H1 (cell line): Measurements from ENCODE around the gene PGAP2. TPM values are rescaled to one million over a fixed set of nuclear protein-coding genes. Genes with fewer than 3 reads are reported as not detected.

Experiments
- CTCF ChIA-PET: fragments of 300-600 bp; sonication (Branson Sonifier 250); formaldehyde crosslinking; loops from one replicate; lab custom pipeline; 2021; ENCODE audit not compliant: partially characterized antibody; lab: Charles Lee
- POLR2A ChIA-PET: fragments of 300-600 bp; sonication (Branson Sonifier 250); formaldehyde crosslinking; loops from one replicate; lab custom pipeline; 2021; ENCODE audit warnings: inconsistent platforms; ENCODE audit not compliant: partially characterized antibody; lab: Charles Lee
- DNase-seq, 2 experiments: peaks; one replicate each; pipeline versions ENCODE4 v3.0.0 to v3.0.0-alpha.2; 2010 to 2022; ENCODE audit warnings: low spot score in 2 of 2, low read depth in 1 of 2, mixed read lengths in 1 of 2
- FAIRE-seq: peaks from 2 replicates; lab custom pipeline; 2011; peaks lifted over from hg19 to GRCh38; lab: Jason Lieb, UNC
- H2AFZ ChIP-seq: 2 replicates; pipeline ENCODE4 v1.8.1; 2012; ENCODE audit warnings: low read length, inconsistent platforms
- H2AK5ac ChIP-seq: 2 replicates; pipeline ENCODE4 v1.6.1; 2013; ENCODE audit warnings: low read depth, low read length
- H2BK120ac ChIP-seq: replicated peaks from 2 replicates; pipeline ENCODE3; 2013; ENCODE audit warnings: low read depth, low read length, inconsistent platforms
- H2BK12ac ChIP-seq: 2 replicates; pipeline ENCODE4 v1.6.1; 2013; ENCODE audit warnings: low read depth, low read length
- H2BK15ac ChIP-seq: 2 replicates; pipeline ENCODE4 v1.6.1; 2013; ENCODE audit warnings: low read length
- H2BK20ac ChIP-seq: 2 replicates; pipeline ENCODE4 v1.6.1; 2013; ENCODE audit warnings: low read length
- H2BK5ac ChIP-seq: 2 replicates; pipeline ENCODE4 v1.6.1; 2013; ENCODE audit warnings: low read depth, low read length
- H3K14ac ChIP-seq: 2 replicates; pipeline ENCODE4 v1.6.1; 2013; ENCODE audit warnings: inconsistent platforms; ENCODE audit not compliant: insufficient read length
- H3K18ac ChIP-seq: 2 replicates; pipeline ENCODE4 v1.6.1; 2013; ENCODE audit warnings: low read length; ENCODE audit errors: extremely low read depth
- H3K23ac ChIP-seq: 2 replicates; pipeline ENCODE4 v1.6.1; 2013; ENCODE audit warnings: inconsistent platforms; ENCODE audit not compliant: insufficient read length
- H3K23me2 ChIP-seq: 2 replicates; pipeline ENCODE4 v1.6.1; 2013; ENCODE audit warnings: low read depth, low read length
- H3K27ac ChIP-seq: 2 replicates; pipeline ENCODE4 v1.6.1; 2011; ENCODE audit warnings: low read depth, low read length, inconsistent platforms
- H3K27me3 ChIP-seq, 4 experiments: replicated peaks in 1 of 4; 1 replicate in 1 of 4; 2 replicates in 3 of 4; pipeline versions ENCODE4 v1.6.1 to v1.8.1; 2011 to 2013; ENCODE audit warnings: low read length in 3 of 4, mild to moderate bottlenecking in 3 of 4, inconsistent platforms in 2 of 4, mixed read lengths in 2 of 4, moderate library complexity in 1 of 4; ENCODE audit not compliant: control insufficient read depth in 3 of 4, insufficient read depth in 3 of 4; ENCODE audit errors: extremely low read depth in 1 of 4
- H3K36me3 ChIP-seq, 4 experiments: 2 replicates each; pipeline versions ENCODE4 v1.6.1 to v1.8.1; 2011 to 2013; ENCODE audit warnings: mild to moderate bottlenecking in 4 of 4, low read length in 3 of 4, moderate library complexity in 2 of 4, control low read depth in 1 of 4, inconsistent platforms in 1 of 4; ENCODE audit not compliant: insufficient read depth in 4 of 4, control insufficient read depth in 2 of 4
- H3K4ac ChIP-seq: replicated peaks from 2 replicates; pipeline ENCODE3; 2013; ENCODE audit warnings: low read length, low read depth, mixed read lengths, inconsistent platforms; ENCODE audit not compliant: insufficient read length
- H3K4me1 ChIP-seq, 4 experiments: replicated peaks in 1 of 4; 1 replicate in 1 of 4; 2 replicates in 3 of 4; pipeline versions ENCODE4 v1.6.1 to v1.8.1; 2011 to 2013; ENCODE audit warnings: low read length in 3 of 4, inconsistent platforms in 2 of 4, mixed read lengths in 1 of 4; ENCODE audit not compliant: insufficient read depth in 4 of 4, control insufficient read depth in 3 of 4
- H3K4me2 ChIP-seq, 2 experiments: 2 replicates each; pipeline versions ENCODE4 v1.6.1 to v1.8.1; 2011 to 2013; ENCODE audit warnings: low read depth in 2 of 2, low read length in 2 of 2, control low read depth in 1 of 2, inconsistent platforms in 1 of 2, mild to moderate bottlenecking in 1 of 2; ENCODE audit not compliant: insufficient read depth in 1 of 2
- H3K4me3 ChIP-seq, 4 experiments: fragments of 200-600, 300-600 bp in 1 of 4; sonication (generic), shearing (Covaris generic), sonication (Bioruptor Twin) in 1 of 4; 2 replicates each; pipeline versions ENCODE4 v1.5.1 to v1.8.1; 2011 to 2016; ENCODE audit warnings: low read length in 4 of 4, low read depth in 3 of 4, control low read depth in 2 of 4, inconsistent platforms in 2 of 4, mild to moderate bottlenecking in 2 of 4, mixed read lengths in 1 of 4, moderate library complexity in 1 of 4; ENCODE audit not compliant: insufficient read depth in 2 of 4; ENCODE audit errors: extremely low read depth in 1 of 4
- H3K56ac ChIP-seq: replicated peaks from 2 replicates; pipeline ENCODE3; 2013; ENCODE audit warnings: low read depth, mild to moderate bottlenecking, mixed read lengths, low read length, inconsistent platforms; ENCODE audit not compliant: insufficient read length
- H3K79me1 ChIP-seq: 2 replicates; pipeline ENCODE4 v1.6.1; 2013; ENCODE audit warnings: low read depth, low read length, control low read depth
- H3K79me2 ChIP-seq, 2 experiments: 2 replicates each; pipeline versions ENCODE4 v1.6.1 to v1.8.1; 2012 to 2013; ENCODE audit warnings: low read length in 2 of 2, mild to moderate bottlenecking in 2 of 2, inconsistent platforms in 1 of 2; ENCODE audit not compliant: insufficient read depth in 2 of 2, control insufficient read depth in 1 of 2
- H3K9ac ChIP-seq, 4 experiments: replicated peaks in 1 of 4; 1 replicate in 1 of 4; 2 replicates in 3 of 4; pipeline versions ENCODE4 v1.6.1 to v1.8.1; 2011 to 2013; ENCODE audit warnings: low read depth in 3 of 4, low read length in 3 of 4, control low read depth in 2 of 4, mild to moderate bottlenecking in 2 of 4, moderate library complexity in 2 of 4, inconsistent platforms in 1 of 4; ENCODE audit errors: extremely low read depth in 1 of 4
- H3K9me3 ChIP-seq, 2 experiments: 2 replicates each; pipeline versions ENCODE4 v1.6.1 to v1.8.1; 2012 to 2013; ENCODE audit warnings: mild to moderate bottlenecking in 2 of 2, moderate library complexity in 2 of 2, control low read depth in 1 of 2, inconsistent platforms in 1 of 2, low read depth in 1 of 2, low read length in 1 of 2, mixed read lengths in 1 of 2; ENCODE audit not compliant: insufficient read depth in 2 of 2
- H4K20me1 ChIP-seq, 2 experiments: replicated peaks in 1 of 2; 2 replicates each; pipeline versions ENCODE3 to v1.8.1; 2011 to 2013; ENCODE audit warnings: inconsistent platforms in 2 of 2, low read length in 2 of 2, mild to moderate bottlenecking in 1 of 2; ENCODE audit not compliant: insufficient read depth in 2 of 2, control insufficient read depth in 1 of 2
- H4K5ac ChIP-seq: 2 replicates; pipeline ENCODE4 v1.6.1; 2013; ENCODE audit warnings: low read length, low read depth, mixed read lengths, inconsistent platforms; ENCODE audit not compliant: insufficient read length
- H4K8ac ChIP-seq: 2 replicates; pipeline ENCODE4 v1.8.0; 2013; ENCODE audit warnings: mild to moderate bottlenecking, moderate library complexity, low read length, inconsistent platforms; ENCODE audit not compliant: insufficient read depth; ENCODE audit errors: extremely low read depth
- H4K91ac ChIP-seq: replicated peaks from 2 replicates; pipeline ENCODE3; 2013; ENCODE audit warnings: low read length, mixed read lengths, inconsistent platforms; ENCODE audit not compliant: insufficient read length
- CTBP2 ChIP-seq: IDR thresholded peaks from 2 replicates; pipeline ENCODE4 v1.7.0; 2011; ENCODE audit warnings: borderline replicate concordance, mild to moderate bottlenecking, moderate library complexity, mixed read lengths, low read length; ENCODE audit not compliant: insufficient read depth, insufficient read length
- EGR1 ChIP-seq: IDR thresholded peaks from 2 replicates; pipeline ENCODE4 v1.6.1; 2011; ENCODE audit warnings: low read depth, low read length, borderline replicate concordance
- EZH2 ChIP-seq: fragments of 200-600 bp; sonication (generic); IDR thresholded peaks from 2 replicates; pipeline ENCODE4 v1.7.1; 2012; ENCODE audit warnings: low read depth, mild to moderate bottlenecking, moderate library complexity, low read length, inconsistent platforms; ENCODE audit not compliant: severe bottlenecking
- RAD21 ChIP-seq, 2 experiments: IDR thresholded peaks in 1 of 2; conservative IDR thresholded peaks in 1 of 2; 2 replicates each; pipeline ENCODE4 v1.6.1; 2011; ENCODE audit warnings: low read depth in 2 of 2, low read length in 2 of 2, improper control_type of control experiment in 1 of 2, inconsistent platforms in 1 of 2, mild to moderate bottlenecking in 1 of 2, moderate library complexity in 1 of 2
- SRF ChIP-seq: IDR thresholded peaks from 2 replicates; pipeline ENCODE4 v1.6.1; 2011; ENCODE audit warnings: mild to moderate bottlenecking, low read depth, low read length, moderate library complexity
- TAF7 ChIP-seq: optimal IDR thresholded peaks from 2 replicates; pipeline ENCODE3; 2011; ENCODE audit warnings: low read depth, mild to moderate bottlenecking, inconsistent platforms, low read length, moderate library complexity, borderline replicate concordance
- TBP ChIP-seq: IDR thresholded peaks from 2 replicates; pipeline ENCODE4 v1.6.1; 2011; ENCODE audit warnings: low read depth, low read length, improper control_type of control experiment
- WGBS, 2 experiments: shearing (Covaris generic) in 1 of 2; methylation state at CpG; one replicate each; pipeline versions ENCODE4 v1.1.6 to v1.1.7; 2013 to 2015; ENCODE audit warnings: low lambda C conversion rate in 2 of 2, mixed read lengths in 2 of 2, inconsistent platforms in 1 of 2, low coverage in 1 of 2, missing lambda C conversion rate in 1 of 2; ENCODE audit not compliant: insufficient replicate concordance in 2 of 2, insufficient coverage in 1 of 2, insufficient read length in 1 of 2; ENCODE audit errors: extremely low coverage in 1 of 2, missing lambda C conversion rate in 1 of 2; 5-methylcytosine and 5-hydroxymethylcytosine counted together
- polyA plus RNA-seq, 7 experiments: library from polyadenylated mRNA; depleted of rRNA in 3 of 7; stranded (reverse) in 5 of 7; unstranded in 2 of 7; fragments of >200 nt in 5 of 7; fragments of 200-250 nt in 2 of 7; gene quantifications; 1 replicate in 5 of 7; 2 replicates in 1 of 7; 4 replicates in 1 of 7; pipeline versions ENCODE4 v1.2.1 to v1.2.3, GENCODE V29; 2011 to 2013; ENCODE audit warnings: missing spikeins in 2 of 7, mixed read lengths in 2 of 7
- total RNA-seq: library from RNA; stranded (reverse); fragmentation: NEBNext Ultra II Directional; extraction: Animal tissue kit (Norgen Biotek cat#: 25700); gene quantifications from 2 replicates; pipeline ENCODE4 v1.2.1, GENCODE V29; 2021
- TF ChIP-seq, protein P1 (sequence below): IDR thresholded peaks from 2 replicates; pipeline ENCODE4 v1.6.1; 2011; ENCODE audit warnings: low read depth, mild to moderate bottlenecking, low read length; ENCODE audit not compliant: insufficient read depth
- TF ChIP-seq, protein P2 (sequence below), 3 experiments: IDR thresholded peaks; 1 replicate in 2 of 3; 2 replicates in 1 of 3; pipeline versions ENCODE4 v1.5.1 to v1.6.1; 2011; ENCODE audit warnings: low read length in 3 of 3, mild to moderate bottlenecking in 3 of 3, inconsistent platforms in 2 of 3, low read depth in 1 of 3, moderate library complexity in 1 of 3; ENCODE audit not compliant: insufficient read depth in 1 of 3; ENCODE audit errors: control extremely low read depth in 1 of 3

The PGAP2 gene
- total and polyA plus RNA-seq, 2 of the 8 experiments (the other 6 are each of a cell fraction or from before 2014, with no cell fraction given), result 56.5 to 106 TPM

DNA sequence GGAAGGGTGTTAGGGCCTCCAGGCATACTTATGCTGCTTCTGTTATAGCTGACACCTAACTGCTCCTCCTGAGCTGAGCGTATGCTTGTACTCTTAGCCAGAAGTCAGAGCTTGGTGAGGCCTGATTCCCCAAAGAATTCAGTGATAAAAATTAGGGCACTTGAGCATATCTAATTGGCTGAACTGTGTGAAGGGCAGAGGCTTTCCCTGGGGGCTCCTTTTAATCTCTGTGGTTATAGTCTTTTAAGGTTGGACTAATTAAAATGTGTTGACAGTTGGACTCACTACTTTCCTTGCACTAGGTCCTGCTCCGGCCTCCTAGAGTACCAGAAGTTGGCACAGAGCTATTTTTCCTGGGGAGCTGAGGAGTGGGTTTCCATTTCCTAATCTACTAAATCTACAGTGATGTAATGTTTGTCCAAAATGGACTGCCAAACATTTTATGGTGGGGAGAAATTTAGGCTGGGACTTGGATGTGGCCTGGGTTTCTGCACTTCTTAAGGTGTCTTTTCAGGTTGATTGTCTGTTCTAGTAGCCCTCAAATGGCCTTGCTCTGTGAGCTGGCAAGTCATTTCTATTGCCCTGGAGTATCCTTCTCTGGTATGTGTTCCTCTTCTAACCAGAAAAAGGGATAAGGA is 65.5 kb downstream of the PGAP2 start:
- FAIRE-seq (no peak), DNase-seq (no peak)
- no peak overlapping the region for H2BK20ac ChIP-seq
- H3K56ac ChIP-seq, result no peak overlapping the region
- no peak overlapping the region for H3K4ac ChIP-seq
- no peak for TF ChIP-seq EGR1
- TF ChIP-seq SRF, result no peak
- TF ChIP-seq TAF7, result no peak
- TF ChIP-seq TBP, result no peak
- TF ChIP-seq, protein P1, sequence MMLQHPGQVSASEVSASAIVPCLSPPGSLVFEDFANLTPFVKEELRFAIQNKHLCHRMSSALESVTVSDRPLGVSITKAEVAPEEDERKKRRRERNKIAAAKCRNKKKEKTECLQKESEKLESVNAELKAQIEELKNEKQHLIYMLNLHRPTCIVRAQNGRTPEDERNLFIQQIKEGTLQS, result no peak
- TF ChIP-seq EZH2, result no peak
- no peak for TF ChIP-seq CTBP2
- no peak for TF ChIP-seq RAD21 (IDR thresholded peaks at IDR 0.05 in 1 of 2, conservative IDR thresholded peaks at IDR 0.05 in 1 of 2; ENCODE audit: low read depth in 2 of 2, low read length in 2 of 2)
- TF ChIP-seq, protein P2, sequence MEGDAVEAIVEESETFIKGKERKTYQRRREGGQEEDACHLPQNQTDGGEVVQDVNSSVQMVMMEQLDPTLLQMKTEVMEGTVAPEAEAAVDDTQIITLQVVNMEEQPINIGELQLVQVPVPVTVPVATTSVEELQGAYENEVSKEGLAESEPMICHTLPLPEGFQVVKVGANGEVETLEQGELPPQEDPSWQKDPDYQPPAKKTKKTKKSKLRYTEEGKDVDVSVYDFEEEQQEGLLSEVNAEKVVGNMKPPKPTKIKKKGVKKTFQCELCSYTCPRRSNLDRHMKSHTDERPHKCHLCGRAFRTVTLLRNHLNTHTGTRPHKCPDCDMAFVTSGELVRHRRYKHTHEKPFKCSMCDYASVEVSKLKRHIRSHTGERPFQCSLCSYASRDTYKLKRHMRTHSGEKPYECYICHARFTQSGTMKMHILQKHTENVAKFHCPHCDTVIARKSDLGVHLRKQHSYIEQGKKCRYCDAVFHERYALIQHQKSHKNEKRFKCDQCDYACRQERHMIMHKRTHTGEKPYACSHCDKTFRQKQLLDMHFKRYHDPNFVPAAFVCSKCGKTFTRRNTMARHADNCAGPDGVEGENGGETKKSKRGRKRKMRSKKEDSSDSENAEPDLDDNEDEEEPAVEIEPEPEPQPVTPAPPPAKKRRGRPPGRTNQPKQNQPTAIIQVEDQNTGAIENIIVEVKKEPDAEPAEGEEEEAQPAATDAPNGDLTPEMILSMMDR (IDR thresholded peaks at IDR 0.05; ENCODE audit: control extremely low read depth in 1 of 3, insufficient read depth in 1 of 3, low read depth in 1 of 3, low read length in 3 of 3), result no peak
- ChIA-PET CTCF (interaction anchor here (1.2 to 10.7 kb wide), 3 partner anchors 19 to 199 kb away, joined by 5 to 73 read pairs (median 25); partner anchors contain the start of gene STIM1), POLR2A (no interaction called here)
- H2AFZ ChIP-seq, result no peak overlapping the region
- H3K4me1 ChIP-seq, result peaks cover 0 to 4% (median 2%) of the 10 kb centered on the region in 4 experiments; a peak in 3 of 7 replicates
- H4K5ac ChIP-seq, result no peak overlapping the region
- H3K18ac ChIP-seq, result no peak overlapping the region
- H3K23me2 ChIP-seq, result no peaks in the 10 kb centered on the region
- no peaks in the 10 kb centered on the region for H3K9me3 ChIP-seq
- H2AK5ac ChIP-seq, result no peak overlapping the region
- H2BK5ac ChIP-seq, result no peak overlapping the region
- H2BK15ac ChIP-seq, result no peak overlapping the region
- H4K20me1 ChIP-seq, result peaks cover 0 to 4% of the 10 kb centered on the region in 2 experiments
- no peak overlapping the region for H3K9ac ChIP-seq
- no peak overlapping the region for H3K27ac ChIP-seq
- no peaks in the 10 kb centered on the region; a peak in 2 of 7 replicates for H3K27me3 ChIP-seq
- no peaks in the 10 kb centered on the region for H3K79me1 ChIP-seq
- H4K91ac ChIP-seq, result no peak overlapping the region
- no peaks in the 10 kb centered on the region for H3K79me2 ChIP-seq
- H3K4me3 ChIP-seq, result no peak overlapping the region
- WGBS, 2 experiments, result 94% methylated on average over 2 of the region's 2 CpGs; no CpG with 5 or more reads in 1 of the 2 experiments
- no peak overlapping the region for H3K4me2 ChIP-seq
- no peak overlapping the region for H3K23ac ChIP-seq
- no peak overlapping the region for H2BK120ac ChIP-seq
- no peak overlapping the region for H3K14ac ChIP-seq
- no peaks in the 10 kb centered on the region for H3K36me3 ChIP-seq
- no peak overlapping the region for H4K8ac ChIP-seq
- no peak overlapping the region for H2BK12ac ChIP-seq
